Measurements from ENCODE around the gene C1QA. TPM values are rescaled to one million over a fixed set of nuclear protein-coding genes. Genes with fewer than 3 reads are reported as not detected.
A peak's percentile ranks its signal among the peaks of the same experiment; 100 is the strongest.
"Not testable (repeated sequence)": the region's sequence is repeated elsewhere in the genome, so short reads cannot be mapped to it uniquely, and the experiment has no call there.

C1QA gene
- total RNA-seq, 1 experiment from 2014 or later: not detected

- DNase-seq (ENCODE audit: low read depth): peak; percentile 43
These were observed 2.9 kb downstream of the C1QA start for GRCh38 chr1:22639286-22639685.

- no peak for DNase-seq (ENCODE audit: low read depth)
These were observed 4.8 kb downstream of the C1QA start for GRCh38 chr1:22641247-22641646.

- DNase-seq (ENCODE audit: low read depth): peak; percentile 19
These were observed 5.6 kb downstream of the C1QA start for GRCh38 chr1:22641906-22642636.

DNA sequence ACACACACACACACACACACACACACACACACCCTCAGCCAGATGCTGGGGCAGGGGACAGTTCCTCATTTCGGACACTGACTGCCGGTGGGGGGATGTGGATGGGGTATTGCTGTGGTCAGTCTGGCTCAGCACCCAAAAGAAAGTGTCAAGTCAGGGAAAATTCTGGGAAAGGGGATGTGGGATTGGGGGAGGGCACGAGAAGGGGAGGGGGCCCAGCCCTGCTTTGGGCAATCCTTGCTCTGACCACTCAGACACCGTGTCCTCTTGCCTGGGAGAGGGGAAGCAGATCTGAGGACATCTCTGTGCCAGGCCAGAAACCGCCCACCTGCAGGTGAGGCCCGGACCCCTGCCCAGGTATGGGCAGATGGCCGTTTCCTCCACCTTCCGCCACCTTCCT, 7.0 kb downstream of the C1QA start, which contains the start of gene C1QC:
C1QC (plus strand) TSS at position 253 of the 400 bp plus-strand sequence. CDS start 391 bp downstream, outside the sequence.
- no peak for DNase-seq (ENCODE audit: low read depth)

- no peak for DNase-seq (ENCODE audit: low read depth)
These were observed 7.5 kb downstream of the C1QA start for GRCh38 chr1:22643928-22644327.

DNA sequence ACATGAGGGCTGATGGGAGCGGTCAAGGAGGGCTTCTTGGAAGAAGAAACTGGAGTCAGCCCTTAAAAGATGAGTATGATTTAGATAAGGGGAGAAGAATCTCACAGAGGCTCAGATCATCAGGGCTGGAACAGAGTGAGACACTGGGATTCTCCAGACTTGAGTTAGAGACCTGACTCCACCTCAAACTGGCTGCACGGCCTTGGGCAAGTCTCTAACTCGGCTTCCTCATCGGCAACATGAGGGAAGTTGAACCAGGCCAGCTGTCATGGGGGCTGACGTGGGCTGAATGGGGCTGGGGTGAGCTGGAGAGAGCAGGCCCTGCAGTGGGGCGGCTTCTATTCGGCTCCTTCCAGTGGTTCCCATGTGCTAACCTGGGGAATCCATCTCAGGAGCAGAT, 9.5 kb downstream of the C1QA start:
- no peak for DNase-seq (ENCODE audit: low read depth)

GRCh38 chr1:22646384-22646783, 10.0 kb downstream of the C1QA start:
- DNase-seq (ENCODE audit: low read depth): no peak

DNA sequence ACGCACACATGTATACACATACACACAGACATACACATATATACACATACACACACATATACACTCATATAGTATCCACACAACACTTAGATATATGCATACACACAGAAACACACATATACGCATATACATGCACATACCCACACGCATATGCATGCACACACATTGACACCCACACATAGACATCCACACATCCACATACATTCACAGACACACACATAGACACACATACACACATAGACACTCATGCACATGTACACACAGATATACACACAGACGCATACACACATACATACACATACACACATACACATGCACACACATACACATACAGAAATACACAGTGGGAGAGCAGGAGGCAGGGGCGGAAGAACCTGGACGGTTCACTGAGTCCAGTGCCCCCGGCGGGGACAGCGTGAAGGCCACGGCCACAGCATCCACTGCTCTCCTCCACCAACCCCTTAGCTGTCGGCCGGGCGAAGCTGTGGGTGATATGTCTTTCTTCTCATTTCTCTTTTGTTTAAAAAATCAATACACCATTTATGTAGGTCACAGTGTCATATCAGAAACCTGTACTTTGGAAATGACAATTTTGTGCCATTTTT, 13.8 kb downstream of the C1QA start:
- no peak for DNase-seq (ENCODE audit: low read depth)

DNA sequence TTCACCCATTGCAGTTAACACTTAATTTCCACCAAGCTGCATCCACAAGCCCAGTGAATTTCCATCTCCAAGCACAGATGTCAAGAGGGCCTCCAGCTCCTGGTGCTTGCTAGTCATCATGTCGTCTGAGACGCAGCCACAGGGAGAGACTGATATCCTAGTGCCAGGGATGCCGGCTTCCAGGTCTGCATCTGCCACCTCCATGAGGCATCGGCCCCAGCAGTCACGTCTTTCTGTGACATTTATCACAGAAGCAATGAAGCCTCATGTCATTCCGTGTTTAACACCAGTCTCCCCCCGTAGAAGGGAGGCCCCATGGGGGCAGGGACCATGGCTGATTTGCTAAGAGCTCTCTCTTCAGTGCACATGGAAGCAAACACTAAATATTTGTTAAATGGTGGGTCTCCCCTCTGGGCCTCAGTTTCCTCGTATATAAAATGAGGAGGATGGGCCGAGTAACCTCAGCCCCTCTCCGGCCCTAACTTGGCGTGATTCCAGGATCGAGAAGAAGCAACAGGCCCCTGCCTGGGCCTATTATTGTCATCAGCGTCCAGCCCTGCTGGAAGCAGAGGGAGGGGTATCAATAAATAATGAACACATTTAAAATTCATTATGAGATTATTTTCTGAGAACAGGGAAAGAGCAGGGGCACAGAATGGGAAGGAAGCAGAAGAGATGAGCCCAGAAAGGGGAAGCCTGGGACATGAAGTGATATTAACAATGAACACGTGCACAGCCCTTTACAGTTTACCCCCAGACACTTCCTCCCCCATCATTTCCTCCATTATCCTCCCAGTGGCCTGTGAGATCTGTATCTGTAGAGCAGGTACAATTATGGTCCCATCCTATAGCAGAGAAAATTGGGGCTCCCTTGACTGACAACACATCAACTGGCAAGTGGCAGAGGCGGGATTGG, 15.8 kb downstream of the C1QA start:
- no peak for DNase-seq (ENCODE audit: low read depth)

- no peak for DNase-seq (ENCODE audit: low read depth)
These were observed 16.5 kb downstream of the C1QA start, which contains the start of gene C1QB for GRCh38 chr1:22652881-22653316. Gene C1QB (plus strand): TSS chr1:22653236. CDS start chr1:22659463, 6,227 bp downstream.

- DNase-seq (ENCODE audit: low read depth): no peak
These were observed 18.3 kb downstream of the C1QA start for GRCh38 chr1:22654692-22655091.

GRCh38 chr1:22658385-22659163, 22.1 kb downstream of the C1QA start:
- DNase-seq (ENCODE audit: low read depth): no peak

DNA sequence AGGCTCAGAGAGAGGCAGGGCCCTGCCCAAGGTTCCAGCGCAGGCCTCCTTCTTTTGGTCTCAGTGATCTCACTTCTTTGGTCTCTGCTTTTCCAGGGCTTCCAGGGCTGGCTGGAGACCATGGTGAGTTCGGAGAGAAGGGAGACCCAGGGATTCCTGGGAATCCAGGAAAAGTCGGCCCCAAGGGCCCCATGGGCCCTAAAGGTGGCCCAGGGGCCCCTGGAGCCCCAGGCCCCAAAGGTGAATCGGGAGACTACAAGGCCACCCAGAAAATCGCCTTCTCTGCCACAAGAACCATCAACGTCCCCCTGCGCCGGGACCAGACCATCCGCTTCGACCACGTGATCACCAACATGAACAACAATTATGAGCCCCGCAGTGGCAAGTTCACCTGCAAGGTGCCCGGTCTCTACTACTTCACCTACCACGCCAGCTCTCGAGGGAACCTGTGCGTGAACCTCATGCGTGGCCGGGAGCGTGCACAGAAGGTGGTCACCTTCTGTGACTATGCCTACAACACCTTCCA, 24.4 kb downstream of the C1QA start:
- no peak for DNase-seq (ENCODE audit: low read depth)

- no peak for DNase-seq (ENCODE audit: low read depth)
These were observed 25.5 kb downstream of the C1QA start for GRCh38 chr1:22661880-22662279.

DNA sequence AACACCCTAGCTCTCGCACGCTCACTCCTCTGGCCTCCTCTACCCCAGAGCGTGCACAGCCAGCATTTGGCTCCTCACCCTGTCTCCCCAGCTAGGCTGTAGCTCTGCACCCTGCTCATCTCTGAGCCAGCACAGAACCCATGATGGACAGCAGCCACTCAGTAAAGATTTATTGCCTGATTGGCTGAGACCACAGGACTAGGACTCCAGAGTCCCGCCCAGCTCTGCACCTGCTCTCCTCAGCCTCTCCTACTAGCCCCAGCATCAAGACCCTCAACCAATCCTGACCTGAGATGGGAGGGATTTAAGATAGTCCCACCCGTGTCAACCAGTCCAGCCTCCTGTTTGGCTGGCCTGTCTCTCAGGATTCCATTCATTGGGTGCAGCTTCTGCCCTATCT, 25.9 kb downstream of the C1QA start:
- peak; percentile 19 for DNase-seq (ENCODE audit: low read depth)

DNA sequence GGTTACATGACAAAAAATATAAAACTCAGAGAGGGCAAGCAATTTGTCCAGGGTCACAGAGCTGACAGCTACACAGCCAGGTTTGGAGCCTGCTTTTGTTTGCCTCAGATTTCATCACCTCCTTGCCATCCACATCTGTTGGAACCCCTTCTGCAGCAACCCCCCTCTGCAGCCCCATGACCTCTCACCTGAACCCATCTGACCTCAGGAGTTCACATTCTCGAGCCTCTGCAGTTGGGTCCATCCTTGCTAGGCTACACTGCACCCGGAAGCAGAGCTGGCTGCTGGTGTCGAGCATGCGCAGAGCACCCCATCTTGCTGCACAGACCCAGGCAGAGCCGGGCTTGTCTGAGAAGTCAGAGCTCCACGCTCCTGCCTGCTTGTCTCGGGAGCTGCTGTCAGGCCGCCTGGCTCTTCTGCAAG, 26.6 kb downstream of the C1QA start:
- no peak for DNase-seq (ENCODE audit: low read depth)

GRCh38 chr1:22665752-22666151, 29.3 kb downstream of the C1QA start:
- DNase-seq (ENCODE audit: low read depth): no peak

- no peak for DNase-seq (ENCODE audit: low read depth)
These were observed 30.0 kb downstream of the C1QA start for GRCh38 chr1:22666412-22666811.

GRCh38 chr1:22668840-22669239, 32.4 kb downstream of the C1QA start:
- not testable (repeated sequence) for DNase-seq (ENCODE audit: low read depth)

DNA sequence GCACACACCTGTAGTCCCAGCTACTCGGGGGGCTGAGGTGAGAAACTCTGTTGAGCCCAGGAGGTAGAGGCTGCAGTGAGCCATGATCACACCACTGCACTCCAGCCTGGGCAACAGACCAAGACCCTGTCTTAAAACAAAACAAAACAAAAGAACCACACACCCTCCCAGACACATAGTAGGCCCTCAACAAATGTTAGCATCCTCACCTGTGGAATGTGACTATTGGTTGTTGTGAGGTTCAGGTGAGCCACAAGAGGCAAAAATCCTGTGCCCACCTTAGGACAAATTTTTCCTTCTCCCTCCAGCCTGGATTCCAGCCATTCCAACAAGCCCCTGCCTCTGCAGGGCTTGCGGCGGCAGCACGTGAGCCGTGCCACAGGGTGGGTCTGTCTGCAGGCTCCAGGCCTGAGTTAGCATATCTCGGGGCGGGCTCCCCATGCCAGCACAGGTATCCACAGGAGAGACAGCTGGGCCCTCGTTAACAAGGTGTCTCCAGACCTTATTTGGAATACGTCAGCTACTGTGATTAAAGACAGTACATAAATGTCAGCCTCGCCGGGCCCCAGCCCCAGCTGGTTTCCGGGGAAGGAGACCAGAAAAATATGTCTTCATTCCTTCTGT, 34.0 kb downstream of the C1QA start:
- no peak for DNase-seq (ENCODE audit: low read depth)

All from LHCN-M2 (cell line).